Activated CD8-positive, alpha-beta T cell treated with anti-CD3 and anti-CD28 coated beads, Interleukin-2, amount 10 ng/mL, durations not matched to agents 7 days and 5 days (primary cell): Measurements from ENCODE around the gene COL11A2. TPM values are rescaled to one million over a fixed set of nuclear protein-coding genes. Genes with fewer than 3 reads are reported as not detected.

Experiments
- ATAC-seq: fragments of 150-1000 bp; cut with Tn5 transposase; one replicate; pipeline ENCODE4 v1.10.0; 2021; ENCODE audit warnings: moderate library complexity
- CTCF ChIA-PET: fragments of 350-600 bp; sonication (Branson Sonifier 250); formaldehyde crosslinking; loops from one replicate; lab custom pipeline; 2021; ENCODE audit warnings: antibody characterized with exemption; lab: Charles Lee
- POLR2A ChIA-PET: fragments of 350-600 bp; sonication (Branson Sonifier 250); formaldehyde crosslinking; loops from one replicate; lab custom pipeline; 2021; ENCODE audit warnings: antibody characterized with exemption; lab: Charles Lee
- DNase-seq: peaks from one replicate; pipeline ENCODE4 v3.0.0-alpha.2; 2020
- H3K27ac Mint-ChIP-seq: one replicate; pipeline ENCODE4 v1.8.0; 2021; ENCODE audit warnings: mild to moderate bottlenecking, mixed read lengths
- H3K27me3 Mint-ChIP-seq: one replicate; pipeline ENCODE4 v1.8.0; 2021; ENCODE audit warnings: low read depth, mixed read lengths
- H3K36me3 Mint-ChIP-seq: one replicate; pipeline ENCODE4 v1.8.0; 2021; ENCODE audit warnings: low read depth, mixed read lengths
- H3K4me1 Mint-ChIP-seq: one replicate; pipeline ENCODE4 v1.8.0; 2021; ENCODE audit warnings: low read depth, mixed read lengths
- H3K4me3 Mint-ChIP-seq: one replicate; pipeline ENCODE4 v1.8.0; 2021; ENCODE audit warnings: mild to moderate bottlenecking, mixed read lengths
- H3K9me3 Mint-ChIP-seq: one replicate; pipeline ENCODE4 v1.8.0; 2022; ENCODE audit warnings: mixed read lengths; ENCODE audit not compliant: insufficient read depth
- total RNA-seq, 2 experiments: library from RNA; stranded (reverse); gene quantifications; one replicate each; pipeline ENCODE4 v1.2.3, GENCODE V29; 2021

COL11A2 gene
- total RNA-seq, 2 experiments from 2014 or later, result 0.71 to 0.83 TPM

DNA sequence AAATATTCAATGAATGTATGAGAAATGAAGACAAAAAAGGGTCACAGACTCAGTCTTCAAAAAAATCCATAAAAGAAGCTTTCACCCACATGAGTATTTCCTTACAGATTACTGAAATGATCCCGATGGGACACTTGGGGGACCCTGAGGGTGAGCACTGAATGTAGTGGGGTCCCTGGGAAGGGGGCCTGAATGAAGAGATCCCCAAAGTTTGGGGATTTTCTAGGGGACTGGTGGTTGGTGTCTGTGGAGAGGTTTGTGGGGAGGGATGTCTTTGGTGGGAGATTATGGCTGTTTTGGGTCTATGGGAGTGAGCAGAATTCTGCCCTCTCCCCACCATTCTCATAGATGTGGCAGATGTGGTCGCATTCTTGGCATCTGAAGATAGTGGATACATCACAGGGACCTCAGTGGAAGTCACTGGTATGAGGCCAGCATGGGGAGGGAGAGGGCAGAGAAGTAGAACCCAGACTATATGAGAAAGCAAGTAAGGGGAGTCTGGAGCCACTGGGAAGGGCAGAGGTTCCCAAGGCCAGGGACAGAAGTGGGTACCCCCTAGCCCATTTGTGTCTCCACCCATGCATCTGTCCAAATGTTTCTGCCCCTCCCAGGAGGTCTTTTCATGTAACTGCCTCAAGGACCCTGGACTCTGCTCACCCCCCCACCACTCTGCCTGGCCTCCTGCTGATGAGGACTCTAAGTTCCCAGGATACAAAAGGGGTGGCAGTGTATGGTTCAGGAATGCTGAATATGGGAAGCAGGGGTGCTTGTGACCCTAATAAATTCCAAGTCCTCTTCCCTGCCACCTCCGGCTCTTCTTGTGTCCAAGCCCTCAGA, 14.0 kb upstream of the COL11A2 start:
- H3K27ac Mint-ChIP-seq, result peak overlapping the region; percentile 92
- ATAC-seq, result no peak
- no peaks in the 10 kb centered on the region for H3K9me3 Mint-ChIP-seq
- CTCF ChIA-PET, result interaction anchor here (2.4 kb wide), 2 partner anchors 40 to 42 kb away, joined by 9 to 28 read pairs; no protein-coding TSS in a partner anchor
- H3K36me3 Mint-ChIP-seq, result peaks cover 46% of the 10 kb centered on the region
- no peaks in the 10 kb centered on the region for H3K27me3 Mint-ChIP-seq
- peak overlapping the region; percentile 91 for H3K4me3 Mint-ChIP-seq
- POLR2A ChIA-PET, result interaction anchor here (2.4 kb wide), 1 partner anchor 43 kb away, joined by 12 read pairs; no protein-coding TSS in a partner anchor
- peaks cover 72% of the 10 kb centered on the region for H3K4me1 Mint-ChIP-seq
- DNase-seq, result no peak

GRCh38 chr6:33205191-33206026, 13.1 kb upstream of the COL11A2 start:
- ATAC-seq, result no peak
- peak overlapping the region; percentile 92 for H3K27ac Mint-ChIP-seq
- peak overlapping the region; percentile 91 for H3K4me3 Mint-ChIP-seq
- CTCF ChIA-PET, result interaction anchor here (0.5 to 2.4 kb wide), 4 partner anchors 10 to 47 kb away, joined by 3 to 28 read pairs (median 6); no protein-coding TSS in a partner anchor
- POLR2A ChIA-PET, result interaction anchor here (0.9 to 2.4 kb wide), 3 partner anchors 44 to 233 kb away, joined by 3 to 12 read pairs (median 9); partner anchors contain the start of genes RPS18 and VPS52
- H3K9me3 Mint-ChIP-seq, result no peaks in the 10 kb centered on the region
- peaks cover 47% of the 10 kb centered on the region for H3K36me3 Mint-ChIP-seq
- peaks cover 72% of the 10 kb centered on the region for H3K4me1 Mint-ChIP-seq
- peak; percentile 51 for DNase-seq
- H3K27me3 Mint-ChIP-seq, result no peaks in the 10 kb centered on the region

GRCh38 chr6:33204415-33205190, 12.3 kb upstream of the COL11A2 start, which contains the start of gene HSD17B8:
Gene HSD17B8 (plus strand): TSS chr6:33204655. CDS start chr6:33204669, 14 bp downstream.
- ChIA-PET CTCF (interaction anchor here (1.0 to 2.4 kb wide), 3 partner anchors 10 to 44 kb away, joined by 4 to 28 read pairs (median 9); no protein-coding TSS in a partner anchor), POLR2A (interaction anchor here (0.9 to 2.4 kb wide), 4 partner anchors 8 to 233 kb away, joined by 3 to 12 read pairs (median 6); partner anchors contain the start of genes RPS18 and VPS52)
- H3K4me3 Mint-ChIP-seq, result peak within 1 kb of the TSS; percentile 91
- peaks cover 40% of the 10 kb centered on the region for H3K36me3 Mint-ChIP-seq
- H3K9me3 Mint-ChIP-seq, result no peaks in the 10 kb centered on the region
- peak within 1 kb of the TSS; percentile 92 for H3K27ac Mint-ChIP-seq
- ATAC-seq, result peak; percentile 71
- no peaks in the 10 kb centered on the region for H3K27me3 Mint-ChIP-seq
- DNase-seq, result peak; percentile 94
- peaks cover 70% of the 10 kb centered on the region for H3K4me1 Mint-ChIP-seq

GRCh38 chr6:33204165-33204414, 11.8 kb upstream of the COL11A2 start:
- ChIA-PET POLR2A (interaction anchor here (1.0 to 2.4 kb wide), 2 partner anchors 9 to 45 kb away, joined by 3 to 12 read pairs; no protein-coding TSS in a partner anchor), CTCF (interaction anchor here (2.4 kb wide), 2 partner anchors 42 to 45 kb away, joined by 9 to 28 read pairs; no protein-coding TSS in a partner anchor)
- Mint-ChIP-seq H3K27me3 (no peaks in the 10 kb centered on the region), H3K4me3 (peak overlapping the region; percentile 91), H3K9me3 (no peaks in the 10 kb centered on the region), H3K36me3 (peaks cover 37% of the 10 kb centered on the region), H3K4me1 (peaks cover 69% of the 10 kb centered on the region), H3K27ac (peak overlapping the region; percentile 92)
- no peak for ATAC-seq
- DNase-seq, result no peak

- Mint-ChIP-seq H3K9me3 (no peaks in the 10 kb centered on the region), H3K27ac (peak overlapping the region; percentile 92), H3K27me3 (no peaks in the 10 kb centered on the region), H3K4me3 (peak overlapping the region; percentile 91), H3K36me3 (peaks cover 37% of the 10 kb centered on the region), H3K4me1 (peaks cover 69% of the 10 kb centered on the region)
- DNase-seq, result no peak
- ChIA-PET CTCF (interaction anchor here (1.2 to 1.5 kb wide), 2 partner anchors 45 to 68 kb away, joined by 3 to 6 read pairs; partner anchors contain the start of genes RPS18 and VPS52), POLR2A (no interaction called here)
- no peak for ATAC-seq
Observed at GRCh38 chr6:33203443-33204164, 11.3 kb upstream of the COL11A2 start.

DNA sequence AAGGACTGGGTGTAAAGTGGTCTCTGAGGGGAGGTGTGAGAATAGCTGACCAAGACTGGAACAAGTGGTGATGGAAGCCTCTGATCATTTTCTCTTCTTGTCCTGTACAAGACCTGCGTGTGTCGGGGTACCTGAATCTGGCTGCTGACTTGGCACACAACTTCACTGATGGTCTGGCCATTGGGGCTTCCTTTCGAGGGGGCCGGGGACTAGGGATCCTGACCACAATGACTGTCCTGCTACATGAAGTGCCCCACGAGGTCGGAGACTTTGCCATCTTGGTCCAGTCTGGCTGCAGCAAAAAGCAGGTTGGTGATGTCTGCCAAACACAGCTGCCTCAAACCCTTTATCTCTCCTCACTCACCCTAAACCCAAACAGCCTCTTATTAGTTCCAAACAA, 10.5 kb upstream of the COL11A2 start:
- ATAC-seq, result no peak
- Mint-ChIP-seq H3K4me1 (peaks cover 75% of the 10 kb centered on the region), H3K27me3 (no peaks in the 10 kb centered on the region), H3K9me3 (no peaks in the 10 kb centered on the region), H3K36me3 (peaks cover 40% of the 10 kb centered on the region), H3K4me3 (peak overlapping the region; percentile 9), H3K27ac (no peak overlapping the region)
- CTCF ChIA-PET, result interaction anchor here (1.2 to 1.5 kb wide), 2 partner anchors 46 to 69 kb away, joined by 3 to 6 read pairs; partner anchors contain the start of genes RPS18 and VPS52
- DNase-seq, result no peak
- POLR2A ChIA-PET, result interaction anchor here (0.6 to 1.0 kb wide), 3 partner anchors 47 to 231 kb away, joined by 3 read pairs; no protein-coding TSS in a partner anchor

- ChIA-PET CTCF (interaction anchor here (1.5 kb wide), 1 partner anchor 47 kb away, joined by 6 read pairs; no protein-coding TSS in a partner anchor), POLR2A (no interaction called here)
- Mint-ChIP-seq H3K9me3 (no peaks in the 10 kb centered on the region), H3K27ac (peak overlapping the region; percentile 98), H3K4me1 (peaks cover 79% of the 10 kb centered on the region), H3K36me3 (peaks cover 45% of the 10 kb centered on the region), H3K4me3 (peak overlapping the region; percentile 100), H3K27me3 (no peaks in the 10 kb centered on the region)
- ATAC-seq, result no peak
- no peak for DNase-seq
Observed at GRCh38 chr6:33201935-33202334, 9.7 kb upstream of the COL11A2 start.

DNA sequence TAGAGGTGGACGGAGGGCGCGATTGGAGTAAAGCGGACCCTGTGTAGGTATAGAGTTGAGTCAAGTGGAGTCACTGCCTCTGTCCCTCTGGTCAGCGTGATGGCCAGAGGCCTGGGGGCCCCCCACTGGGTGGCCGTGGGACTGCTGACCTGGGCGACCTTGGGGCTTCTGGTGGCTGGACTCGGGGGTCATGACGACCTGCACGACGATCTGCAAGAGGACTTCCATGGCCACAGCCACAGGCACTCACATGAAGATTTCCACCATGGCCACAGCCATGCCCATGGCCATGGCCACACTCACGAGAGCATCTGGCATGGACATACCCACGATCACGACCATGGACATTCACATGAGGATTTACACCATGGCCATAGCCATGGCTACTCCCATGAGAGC, 8.9 kb upstream of the COL11A2 start:
- Mint-ChIP-seq H3K27ac (peak overlapping the region; percentile 98), H3K4me1 (peaks cover 72% of the 10 kb centered on the region), H3K4me3 (peak overlapping the region; percentile 100), H3K36me3 (peaks cover 49% of the 10 kb centered on the region), H3K27me3 (no peaks in the 10 kb centered on the region), H3K9me3 (no peaks in the 10 kb centered on the region)
- ChIA-PET CTCF (no interaction called here), POLR2A (no interaction called here)
- DNase-seq (no peak), ATAC-seq (no peak)

GRCh38 chr6:33200219-33201146, 8.2 kb upstream of the COL11A2 start, which contains the start of the genes RXRB and SLC39A7:
Gene RXRB (minus strand): TSS chr6:33200665. CDS start chr6:33200476, 189 bp downstream.
Gene SLC39A7 (plus strand): TSS chr6:33200867. CDS start chr6:33201246, 379 bp downstream.
- H3K27ac Mint-ChIP-seq, result peak within 1 kb of the TSS; percentile 98
- DNase-seq (peak; percentile 100), ATAC-seq (peak; percentile 73)
- no peaks in the 10 kb centered on the region for H3K9me3 Mint-ChIP-seq
- ChIA-PET CTCF (interaction anchor here (0.7 to 4.8 kb wide), 6 partner anchors 8 to 246 kb away, joined by 3 to 52 read pairs (median 4); partner anchors contain the start of gene RING1), POLR2A (interaction anchor here (0.6 to 2.7 kb wide), 8 partner anchors 8 to 229 kb away, joined by 3 to 17 read pairs (median 4); partner anchors contain the start of genes B3GALT4, RING1, RPS18 and VPS52)
- H3K4me3 Mint-ChIP-seq, result peak within 1 kb of the TSS; percentile 100
- no peaks in the 10 kb centered on the region for H3K27me3 Mint-ChIP-seq
- H3K36me3 Mint-ChIP-seq, result peaks cover 56% of the 10 kb centered on the region
- peaks cover 65% of the 10 kb centered on the region for H3K4me1 Mint-ChIP-seq
